K562 (cell line): ENCODE data around the gene CSNK1G1. TPM values are rescaled to one million over a fixed set of nuclear protein-coding genes. Genes with fewer than 3 reads are reported as not detected.

Experiments used
- ARID4B ChIP-seq: sonication (generic); formaldehyde crosslinking; IDR thresholded peaks from 2 replicates; pipeline ENCODE4 v1.8.0; 2022; ENCODE audit warnings: mild to moderate bottlenecking, missing genetic modification reagents
- CBX5 ChIP-seq: IDR thresholded peaks from 2 replicates; pipeline ENCODE4 v1.6.1; 2014; ENCODE audit warnings: low read depth, borderline replicate concordance
- CC2D1A ChIP-seq: fragments of 450-650 bp; IDR thresholded peaks from 2 replicates; pipeline ENCODE4 v1.6.1; 2017; ENCODE audit warnings: mild to moderate bottlenecking
- DIDO1 ChIP-seq: fragments of 450-650 bp; IDR thresholded peaks from 2 replicates; pipeline ENCODE4 v1.6.1; 2016; ENCODE audit warnings: low read depth, missing biosample characterization, missing genetic modification characterization
- ETS1 ChIP-seq: conservative IDR thresholded peaks from 2 replicates; pipeline ENCODE4 v1.6.1; 2011; ENCODE audit warnings: low read depth, mild to moderate bottlenecking, low read length; ENCODE audit not compliant: control insufficient read depth
- HDGF ChIP-seq: fragments of 450-650 bp; IDR thresholded peaks from 2 replicates; pipeline ENCODE4 v1.6.1; 2016
- HSF4 ChIP-seq: fragments of 250-450 bp; sonication (Bioruptor Pico); IDR thresholded peaks from 2 replicates; pipeline ENCODE4 v2.1.2; 2022; ENCODE audit warnings: mild to moderate bottlenecking, moderate library complexity, borderline replicate concordance
- MEF2D ChIP-seq: conservative IDR thresholded peaks from 2 replicates; pipeline ENCODE4 v1.6.1; 2016; ENCODE audit warnings: low read depth, missing genetic modification characterization, missing compliant biosample characterization
- MTA3 ChIP-seq: fragments of 450-650 bp; formaldehyde crosslinking; IDR thresholded peaks from 2 replicates; pipeline ENCODE4 v1.6.1; 2017; ENCODE audit warnings: mild to moderate bottlenecking, borderline replicate concordance
- MYNN ChIP-seq, 2 experiments: sonication (generic); formaldehyde crosslinking in 1 of 2; IDR thresholded peaks; 2 replicates each; pipeline versions ENCODE4 v1.5.0 to v1.6.1; 2016 to 2020; ENCODE audit warnings: antibody characterized with exemption in 1 of 2, missing genetic modification reagents in 1 of 2
- NKRF ChIP-seq: fragments of 450-650 bp; IDR thresholded peaks from 2 replicates; pipeline ENCODE4 v1.6.1; 2016; ENCODE audit warnings: borderline replicate concordance
- NONO ChIP-seq, 2 experiments: fragments of 200-400 bp in 1 of 2; fragments of 450-650 bp in 1 of 2; formaldehyde crosslinking in 1 of 2; IDR thresholded peaks; 2 replicates each; pipeline ENCODE4 v1.6.1; 2017; ENCODE audit warnings: low read depth in 2 of 2, mild to moderate bottlenecking in 2 of 2, moderate library complexity in 2 of 2, low read length in 1 of 2
- NR4A1 ChIP-seq, 2 experiments: fragments of 250-450 bp in 1 of 2; fragments of 450-650 bp in 1 of 2; sonication (Bioruptor Pico) in 1 of 2; IDR thresholded peaks; 2 replicates each; pipeline versions ENCODE4 v1.4.0 to v1.6.1; 2016 to 2020; ENCODE audit warnings: mild to moderate bottlenecking in 2 of 2, missing compliant biosample characterization in 1 of 2, missing genetic modification characterization in 1 of 2, moderate library complexity in 1 of 2
- SP1 ChIP-seq: sonication (generic); formaldehyde crosslinking; IDR thresholded peaks from 2 replicates; pipeline ENCODE4 v1.8.1; 2022; ENCODE audit warnings: mild to moderate bottlenecking, missing genetic modification reagents
- XRCC5 ChIP-seq: fragments of 200-400 bp; formaldehyde crosslinking; IDR thresholded peaks from 2 replicates; pipeline ENCODE4 v1.6.1; 2017; ENCODE audit warnings: low read depth, mild to moderate bottlenecking, low read length
- ZBTB9 ChIP-seq: fragments of 450-650 bp; formaldehyde crosslinking; IDR thresholded peaks from 2 replicates; pipeline ENCODE4 v1.4.0; 2020; ENCODE audit warnings: mild to moderate bottlenecking, moderate library complexity
- ZNF444 ChIP-seq: fragments of 250-450 bp; sonication (Bioruptor Pico); IDR thresholded peaks from 2 replicates; pipeline ENCODE4 v1.4.0; 2020; ENCODE audit warnings: mild to moderate bottlenecking, moderate library complexity
- polyA plus RNA-seq, 8 experiments: library from polyadenylated mRNA; depleted of rRNA in 4 of 8; stranded (reverse) in 5 of 8; unstranded in 3 of 8; fragments of >200 nt; fragmentation: Nextera tagmentation in 2 of 8; fragmentation: Illumina TruSeq in 1 of 8; extraction: Ambion mirVana in 2 of 8; extraction: Trizol in 1 of 8; gene quantifications; 2 replicates each; pipeline versions ENCODE4 v1.2.1 to v1.2.3, GENCODE V29; 2011 to 2014; ENCODE audit warnings: inconsistent platforms in 1 of 8, missing spikeins in 1 of 8
- total RNA-seq, 7 experiments: library from RNA; depleted of rRNA in 6 of 7; stranded (reverse); fragments of >200 nt in 6 of 7; fragmentation: Illumina TruSeq in 2 of 7; extraction: Trizol in 2 of 7; gene quantifications; 2 replicates each; pipeline versions ENCODE4 v1.2.1 to v1.2.3, GENCODE V29; 2011 to 2021; ENCODE audit warnings: low replicate concordance in 1 of 7

Gene CSNK1G1
- total and polyA plus RNA-seq, 9 of the 15 experiments (the other 6 are each of a cell fraction or from before 2014, with no cell fraction given), result 4.5 to 18.5 (median 9.5) TPM

GRCh38 chr15:64153480-64154367 is 202.2 kb downstream of the CSNK1G1 start (continued):
- TF ChIP-seq ZBTB9 (peak; percentile 41; the same call in 1 of the 2 replicates), HDGF (peak; percentile 87), XRCC5 (peak; percentile 91), ARID4B (CRISPR knock-in tag) (0 out of 2 replicates have a peak, but pooled peaks have one; percentile 33), CC2D1A (peak; percentile 47; the same call in 1 of the 2 replicates), MYNN (IDR thresholded peaks at IDR 0.05) (peak; percentile 84), MYNN (CRISPR knock-in tag; IDR thresholded peaks at IDR 0.05) (no peak), NR4A1 (CRISPR knock-in tag; IDR thresholded peaks at IDR 0.05) (no peak), NR4A1 (tag; IDR thresholded peaks at IDR 0.05) (no peak), NKRF (no peak), MEF2D (no peak), HSF4 (CRISPR knock-in tag) (no peak), NONO (IDR thresholded peaks at IDR 0.05; ENCODE audit: low read depth in 2 of 2, low read length in 1 of 2) (no peak), SP1 (CRISPR knock-in tag) (0 out of 2 replicates have a peak, but pooled peaks have one; percentile 32), ZNF444 (no peak), MTA3 (peak; percentile 57; the same call in 1 of the 2 replicates), CBX5 (no peak), ETS1 (0 out of 2 replicates have a peak, but pooled peaks have one; percentile 52), DIDO1 (tag) (no peak)
